Inferior parietal cortex (tissue), 1 donor: ENCODE measurements around the gene PPDPF.
"Not testable (repeated sequence)": the region's sequence is repeated elsewhere in the genome, so short reads cannot be mapped to it uniquely, and the experiment has no call there.

ENCODE experiments used
- DNase-seq: peaks from one replicate; pipeline ENCODE4 v3.0.0-alpha.2; 2016; ENCODE audit errors: extremely low spot score

Gene PPDPF

GRCh38 chr20:63549679-63550282 lies 29.2 kb downstream of the PPDPF start:
- DNase-seq = no peak

GRCh38 chr20:63551068-63551467 lies 30.5 kb downstream of the PPDPF start:
- no peak for DNase-seq

- DNase-seq = no peak
Observed at GRCh38 chr20:63552481-63553249, 32.1 kb downstream of the PPDPF start.

- no peak for DNase-seq
Observed at GRCh38 chr20:63553251-63553932, 32.8 kb downstream of the PPDPF start.

- no peak for DNase-seq
Observed at GRCh38 chr20:63553933-63554290, 33.3 kb downstream of the PPDPF start, which contains the start of gene FNDC11. FNDC11 (plus strand) TSS chr20:63554159; CDS start chr20:63555664, 1,505 bp downstream.

- DNase-seq = no peak
Observed at GRCh38 chr20:63554361-63555278, 34.1 kb downstream of the PPDPF start.

GRCh38 chr20:63555661-63556381 lies 35.3 kb downstream of the PPDPF start:
- no peak for DNase-seq

GRCh38 chr20:63556873-63557478 lies 36.4 kb downstream of the PPDPF start:
- no peak for DNase-seq

- no peak for DNase-seq
Observed at GRCh38 chr20:63557481-63557891, 36.9 kb downstream of the PPDPF start.

- no peak for DNase-seq
Observed at GRCh38 chr20:63558804-63559484, 38.4 kb downstream of the PPDPF start.

- DNase-seq = not testable (repeated sequence)
Observed at GRCh38 chr20:63559485-63560332, 39.1 kb downstream of the PPDPF start.

GRCh38 chr20:63560333-63560805 lies 39.8 kb downstream of the PPDPF start:
- no peak for DNase-seq

GRCh38 chr20:63560856-63561609 lies 40.5 kb downstream of the PPDPF start:
- no peak for DNase-seq

- DNase-seq = no peak
Observed at GRCh38 chr20:63561624-63562396, 41.2 kb downstream of the PPDPF start.

- no peak for DNase-seq
Observed at GRCh38 chr20:63562461-63563224, 42.1 kb downstream of the PPDPF start.

- DNase-seq = no peak
Observed at GRCh38 chr20:63563225-63563935, 42.8 kb downstream of the PPDPF start.
